Testis (tissue), 3 donors: ENCODE measurements around the gene KCTD1. TPM values are rescaled to one million over a fixed set of nuclear protein-coding genes. Genes with fewer than 3 reads are reported as not detected.
A peak's percentile ranks its signal among the peaks of the same experiment; 100 is the strongest.

Source experiments
- DNase-seq: peaks from one replicate; pipeline ENCODE4 v3.0.0-alpha.2; 2019
- H3K27ac ChIP-seq, 2 donors: fragments of 200-600 bp; sonication (generic); one replicate each; pipeline ENCODE4 v1.5.1; 2019
- H3K27me3 ChIP-seq: fragments of 200-600 bp; sonication (generic); one replicate; pipeline ENCODE4 v1.5.1; 2019
- H3K36me3 ChIP-seq: fragments of 200-600 bp; sonication (generic); one replicate; pipeline ENCODE4 v1.5.1; 2017; ENCODE audit warnings: low read depth; ENCODE audit errors: missing control alignments
- H3K4me1 ChIP-seq: fragments of 200-600 bp; sonication (generic); one replicate; pipeline ENCODE4 v1.5.1; 2019
- H3K4me3 ChIP-seq, 2 donors: fragments of 200-600 bp; sonication (generic); one replicate each; pipeline ENCODE4 v1.5.1; 2017 to 2019
- H3K9me3 ChIP-seq: fragments of 200-600 bp; sonication (generic); one replicate; pipeline ENCODE4 v1.5.1; 2017
- CTCF ChIP-seq, 3 experiments: fragments of 450-650 bp in 2 of 3; fragments of 200-600 bp in 1 of 3; sonication (generic) in 1 of 3; IDR thresholded peaks; one replicate each; pipeline ENCODE4 v1.5.1; 2016 to 2019; ENCODE audit warnings: antibody characterized with exemption in 3 of 3, mild to moderate bottlenecking in 2 of 3, moderate library complexity in 1 of 3
- POLR2A ChIP-seq: fragments of 450-650 bp; IDR thresholded peaks from one replicate; pipeline ENCODE4 v1.6.1; 2017; ENCODE audit warnings: antibody characterized with exemption, mild to moderate bottlenecking, moderate library complexity
- WGBS, 2 donors: methylation state at CpG; one replicate each; pipeline ENCODE4 v1.1.5; 2018; 5-methylcytosine and 5-hydroxymethylcytosine counted together
- intact Hi-C: fragments of 100-400 bp; cut with DNase I; formaldehyde crosslinking; loops from one replicate; pipeline ENCODE4 v1.15.1; 2023; ENCODE audit warnings: low total_unique reads
- polyA plus RNA-seq: library from polyadenylated mRNA; stranded (reverse); fragments of 350-450 nt; fragmentation: Illumina TruSeq; extraction: RNeasy Lipid Tissue Mini Kit (QIAGEN cat#74804); gene quantifications from one replicate; pipeline ENCODE4 v1.2.3, GENCODE V29; 2014; ENCODE audit warnings: low read depth, low replicate concordance; ENCODE audit not compliant: insufficient read depth
- total RNA-seq, 2 donors: library from RNA; depleted of rRNA; stranded (reverse); fragments of >200 nt; gene quantifications; one replicate each; pipeline ENCODE4 v1.2.3, GENCODE V29; 2016

KCTD1 gene
- total and polyA plus RNA-seq, 3 donors from 2014 or later, result 13.1 to 19.9 (median 19.6) TPM

GRCh38 chr18:26546170-26546874 lies 2.0 kb downstream of the KCTD1 start:
- DNase-seq, result no peak
- peaks cover 15% of the 10 kb centered on the region for H3K4me1 ChIP-seq
- no peaks in the 10 kb centered on the region for H3K9me3 ChIP-seq
- TF ChIP-seq CTCF (IDR thresholded peaks at IDR 0.05) (no peak), POLR2A (no peak)
- H3K36me3 ChIP-seq, result no peaks in the 10 kb centered on the region
- intact Hi-C loops, result no loop called here
- peak overlapping the region in 1 of 2 donors; percentile 70 for H3K4me3 ChIP-seq
- no peaks in the 10 kb centered on the region for H3K27me3 ChIP-seq
- no peak overlapping the region for H3K27ac ChIP-seq
- 68 to 77% methylated on average over 16 of the region's 16 CpGs for WGBS, 2 donors

GRCh38 chr18:26545335-26546123 lies 2.8 kb downstream of the KCTD1 start:
- Histone ChIP-seq H3K4me1 (peaks cover 15% of the 10 kb centered on the region), H3K27me3 (no peaks in the 10 kb centered on the region), H3K9me3 (no peaks in the 10 kb centered on the region), H3K27ac (no peak overlapping the region), H3K36me3 (no peaks in the 10 kb centered on the region), H3K4me3 (no peak overlapping the region)
- no peak for TF ChIP-seq CTCF (IDR thresholded peaks at IDR 0.05)
- TF ChIP-seq POLR2A, result no peak
- intact Hi-C loops, result no loop called here
- 28 to 30% methylated on average over 7 of the region's 7 CpGs for WGBS, 2 donors
- no peak for DNase-seq

GRCh38 chr18:26544451-26544850 lies 3.9 kb downstream of the KCTD1 start:
- 84 to 85% methylated on average over 4 of the region's 4 CpGs for WGBS, 2 donors
- H3K4me3 ChIP-seq, result no peak overlapping the region

GRCh38 chr18:26543373-26543772 lies 5.0 kb downstream of the KCTD1 start:
- H3K36me3 ChIP-seq, result no peaks in the 10 kb centered on the region
- no peak overlapping the region for H3K4me3 ChIP-seq
- H3K9me3 ChIP-seq, result no peaks in the 10 kb centered on the region
- no peak for DNase-seq
- 50 to 69% methylated on average over 1 of the region's 1 CpG for WGBS, 2 donors
- H3K27me3 ChIP-seq, result no peaks in the 10 kb centered on the region
- H3K4me1 ChIP-seq, result peaks cover 10% of the 10 kb centered on the region
- intact Hi-C loops, result no loop called here
- H3K27ac ChIP-seq, result no peak overlapping the region
- TF ChIP-seq POLR2A (no peak), CTCF (IDR thresholded peaks at IDR 0.05) (no peak)

More at GRCh38 chr18:26544451-26544850, 3.9 kb downstream of the KCTD1 start:
- TF ChIP-seq CTCF (IDR thresholded peaks at IDR 0.05), result no peak
- Histone ChIP-seq H3K36me3 (no peaks in the 10 kb centered on the region), H3K4me1 (peaks cover 10% of the 10 kb centered on the region), H3K27ac (no peak overlapping the region), H3K27me3 (no peaks in the 10 kb centered on the region), H3K9me3 (no peaks in the 10 kb centered on the region)
- DNase-seq, result no peak
- intact Hi-C loops, result no loop called here
